PC-9 (cell line): ENCODE measurements around the gene UQCR11. TPM values are rescaled to one million over a fixed set of nuclear protein-coding genes. Genes with fewer than 3 reads are reported as not detected.

Source experiments
- BruUV-seq: library from RNA; stranded (reverse); fragments of 400-500 nt; replicated peaks from 2 replicates; lab custom pipeline; 2021; lab: Mats Ljungman, UMichigan
- CTCF ChIA-PET: fragments of 300-600 bp; sonication (Branson Sonifier 250); formaldehyde crosslinking; loops from one replicate; lab custom pipeline; 2022; ENCODE audit warnings: antibody characterized with exemption; lab: Charles Lee
- POLR2A ChIA-PET: fragments of 300-600 bp; sonication (Branson Sonifier 250); formaldehyde crosslinking; loops from one replicate; lab custom pipeline; 2022; ENCODE audit warnings: antibody characterized with exemption; ENCODE audit not compliant: unreplicated experiment; lab: Charles Lee
- DNase-seq, 2 experiments: peaks; one replicate each; pipeline versions ENCODE4 v3.0.0 to v3.0.0-alpha.2; 2015 to 2022; ENCODE audit warnings: mixed read lengths in 1 of 2
- H2AFZ ChIP-seq: fragments of 200-600 bp; sonication (generic); 2 replicates; pipeline ENCODE4 v1.8.1; 2017; ENCODE audit warnings: antibody characterized with exemption
- H3F3A ChIP-seq: fragments of 200-600 bp; sonication (generic); 2 replicates; pipeline ENCODE4 v1.8.1; 2017; ENCODE audit warnings: antibody characterized with exemption, mild to moderate bottlenecking, low read depth; ENCODE audit not compliant: insufficient read depth
- H3K27ac ChIP-seq: fragments of 200-600 bp; sonication (generic); 2 replicates; pipeline ENCODE4 v1.6.1; 2016; ENCODE audit warnings: mixed run types
- H3K27me3 ChIP-seq: fragments of 200-600 bp; sonication (generic); 2 replicates; pipeline ENCODE4 v1.6.1; 2016; ENCODE audit warnings: low read depth, mixed run types; ENCODE audit not compliant: insufficient read depth
- H3K36me3 ChIP-seq: fragments of 200-600 bp; sonication (generic); 2 replicates; pipeline ENCODE4 v1.6.1; 2016; ENCODE audit warnings: low read depth, mixed run types
- H3K4me1 ChIP-seq: fragments of 200-600 bp; sonication (generic); replicated peaks from 2 replicates; pipeline ENCODE4 v1.6.1; 2016; ENCODE audit warnings: mixed run types; ENCODE audit not compliant: insufficient read depth
- H3K4me2 ChIP-seq: fragments of 200-600 bp; sonication (generic); 2 replicates; pipeline ENCODE4 v1.6.1; 2017; ENCODE audit warnings: mixed run types
- H3K4me3 ChIP-seq: fragments of 200-600 bp; sonication (generic); 2 replicates; pipeline ENCODE4 v1.6.1; 2016; ENCODE audit warnings: mixed run types
- H3K79me2 ChIP-seq: fragments of 200-600 bp; sonication (generic); 2 replicates; pipeline ENCODE4 v1.6.1; 2017; ENCODE audit warnings: low read depth, mixed run types
- H3K9me2 ChIP-seq: fragments of 200-600 bp; sonication (generic); 2 replicates; pipeline ENCODE4 v1.8.1; 2017; ENCODE audit warnings: mild to moderate bottlenecking; ENCODE audit not compliant: insufficient read depth
- H3K9me3 ChIP-seq: fragments of 200-600 bp; sonication (generic); 2 replicates; pipeline ENCODE4 v1.8.1; 2016; ENCODE audit warnings: low read depth; ENCODE audit not compliant: insufficient read depth
- H4K20me1 ChIP-seq: fragments of 200-600 bp; sonication (generic); 2 replicates; pipeline ENCODE4 v1.8.1; 2017; ENCODE audit not compliant: insufficient read depth
- EZH2 ChIP-seq: fragments of 200-600 bp; sonication (generic); IDR thresholded peaks from 2 replicates; pipeline ENCODE4 v1.8.0; 2017; ENCODE audit warnings: antibody characterized with exemption, low read depth
- intact Hi-C: fragments of 100-400 bp; cut with micrococcal nuclease; formaldehyde crosslinking; loops from one replicate; pipeline ENCODE4 v1.10.0; 2022; ENCODE audit not compliant: unreplicated experiment
- total RNA-seq: library from RNA; stranded (reverse); gene quantifications from 2 replicates; pipeline ENCODE4 v1.2.3, GENCODE V29; 2021
- TF ChIP-seq, protein P1 (sequence below): fragments of 200-600 bp; sonication (generic); conservative IDR thresholded peaks from 2 replicates; pipeline ENCODE4 v1.6.1; 2017; ENCODE audit warnings: mixed run types, antibody characterized with exemption, mild to moderate bottlenecking, moderate library complexity

UQCR11 gene
- total RNA-seq, 1 experiment from 2014 or later, result 196 TPM

DNA sequence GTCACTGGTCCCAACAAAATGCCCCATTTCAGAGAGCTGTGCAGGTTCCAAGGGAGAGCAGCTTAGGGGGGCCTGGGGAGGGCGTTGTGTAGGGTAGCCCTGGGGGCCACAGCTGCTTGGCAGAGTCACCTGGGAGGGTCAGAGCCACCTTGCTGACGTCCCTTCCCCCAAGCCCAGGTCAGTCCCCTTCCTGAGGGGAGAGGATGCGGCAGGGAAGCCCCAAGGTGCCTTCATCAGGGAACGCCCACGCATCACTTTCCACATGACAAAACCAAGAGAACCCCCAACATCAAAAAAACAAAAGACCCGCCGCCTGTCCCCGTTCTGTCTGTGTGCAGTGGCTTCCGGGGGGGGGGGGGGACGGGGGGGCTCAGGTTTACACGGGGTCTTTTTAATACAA is 5.3 kb upstream of the UQCR11 start:
- H3K27me3 ChIP-seq, result no peaks in the 10 kb centered on the region
- H3K4me1 ChIP-seq, result peaks cover 18% of the 10 kb centered on the region
- POLR2A ChIA-PET, result no interaction called here
- CTCF ChIA-PET, result no interaction called here
- DNase-seq, result no peak
- no TSS peak for BruUV-seq
- H3K79me2 ChIP-seq, result no peaks in the 10 kb centered on the region
- H3K4me3 ChIP-seq, result no peak overlapping the region
- intact Hi-C loops, result no loop called here
- H2AFZ ChIP-seq, result no peak overlapping the region
- no peaks in the 10 kb centered on the region for H3K9me2 ChIP-seq
- H3K27ac ChIP-seq, result no peak overlapping the region
- no peak overlapping the region for H3K4me2 ChIP-seq
- no peak for TF ChIP-seq EZH2
- TF ChIP-seq, protein P1, sequence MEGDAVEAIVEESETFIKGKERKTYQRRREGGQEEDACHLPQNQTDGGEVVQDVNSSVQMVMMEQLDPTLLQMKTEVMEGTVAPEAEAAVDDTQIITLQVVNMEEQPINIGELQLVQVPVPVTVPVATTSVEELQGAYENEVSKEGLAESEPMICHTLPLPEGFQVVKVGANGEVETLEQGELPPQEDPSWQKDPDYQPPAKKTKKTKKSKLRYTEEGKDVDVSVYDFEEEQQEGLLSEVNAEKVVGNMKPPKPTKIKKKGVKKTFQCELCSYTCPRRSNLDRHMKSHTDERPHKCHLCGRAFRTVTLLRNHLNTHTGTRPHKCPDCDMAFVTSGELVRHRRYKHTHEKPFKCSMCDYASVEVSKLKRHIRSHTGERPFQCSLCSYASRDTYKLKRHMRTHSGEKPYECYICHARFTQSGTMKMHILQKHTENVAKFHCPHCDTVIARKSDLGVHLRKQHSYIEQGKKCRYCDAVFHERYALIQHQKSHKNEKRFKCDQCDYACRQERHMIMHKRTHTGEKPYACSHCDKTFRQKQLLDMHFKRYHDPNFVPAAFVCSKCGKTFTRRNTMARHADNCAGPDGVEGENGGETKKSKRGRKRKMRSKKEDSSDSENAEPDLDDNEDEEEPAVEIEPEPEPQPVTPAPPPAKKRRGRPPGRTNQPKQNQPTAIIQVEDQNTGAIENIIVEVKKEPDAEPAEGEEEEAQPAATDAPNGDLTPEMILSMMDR, result no peak
- H4K20me1 ChIP-seq, result no peaks in the 10 kb centered on the region
- H3K36me3 ChIP-seq, result no peaks in the 10 kb centered on the region
- no peaks in the 10 kb centered on the region for H3K9me3 ChIP-seq
- H3F3A ChIP-seq, result peaks cover 22% of the 10 kb centered on the region

- intact Hi-C loops, result loop anchor here (5.0 to 10.0 kb wide), 3 partner anchors 47 to 187 kb away; no protein-coding TSS in a partner anchor
- no TSS peak for BruUV-seq
- POLR2A ChIA-PET, result no interaction called here
- Histone ChIP-seq H3K27ac (no peak overlapping the region), H4K20me1 (no peaks in the 10 kb centered on the region), H3K9me2 (no peaks in the 10 kb centered on the region), H3K4me1 (peaks cover 18% of the 10 kb centered on the region), H3K36me3 (no peaks in the 10 kb centered on the region), H3K9me3 (no peaks in the 10 kb centered on the region), H3K27me3 (no peaks in the 10 kb centered on the region), H3K79me2 (peaks cover 3% of the 10 kb centered on the region), H3K4me2 (no peak overlapping the region), H3K4me3 (no peak overlapping the region), H2AFZ (no peak overlapping the region), H3F3A (peaks cover 23% of the 10 kb centered on the region)
- no peak for DNase-seq
- CTCF ChIA-PET, result no interaction called here
- TF ChIP-seq EZH2, result no peak
- TF ChIP-seq, protein P1, result no peak
Measured at GRCh38 chr19:1609680-1610474, 4.6 kb upstream of the UQCR11 start.

DNA sequence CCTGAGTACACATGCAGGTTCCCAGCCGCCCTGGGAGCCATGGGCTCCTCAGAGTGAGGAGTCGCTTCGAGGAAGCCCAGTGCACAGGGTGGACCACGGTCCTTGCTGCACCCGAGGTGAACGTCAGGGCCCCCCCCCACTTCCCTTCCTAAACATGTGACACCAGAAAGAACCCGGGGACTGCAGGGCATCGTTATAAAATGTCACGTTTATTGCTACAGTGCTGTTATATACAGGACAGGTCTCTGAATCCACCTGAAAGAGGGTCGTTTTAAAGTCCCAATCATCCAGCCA is 3.8 kb upstream of the UQCR11 start:
- Histone ChIP-seq H3K4me3 (no peak overlapping the region), H3K27me3 (no peaks in the 10 kb centered on the region), H3K9me2 (no peaks in the 10 kb centered on the region), H3K27ac (no peak overlapping the region), H3K79me2 (peaks cover 12% of the 10 kb centered on the region), H3K36me3 (no peaks in the 10 kb centered on the region), H3K9me3 (no peaks in the 10 kb centered on the region), H3F3A (peaks cover 23% of the 10 kb centered on the region), H3K4me1 (peaks cover 22% of the 10 kb centered on the region), H3K4me2 (peak overlapping the region; percentile 46; the same call in 1 of the 2 replicates), H2AFZ (no peak overlapping the region), H4K20me1 (no peaks in the 10 kb centered on the region)
- ChIA-PET CTCF (no interaction called here), POLR2A (no interaction called here)
- no peak for TF ChIP-seq EZH2
- TF ChIP-seq, protein P1, result no peak
- DNase-seq, result no peak
- intact Hi-C loops, result loop anchor here (5.0 to 10.0 kb wide), 3 partner anchors 48 to 188 kb away; no protein-coding TSS in a partner anchor
- BruUV-seq, result no TSS peak
